ENCODE results near the gene WWC2.

The WWC2 gene

GRCh38 chr4:183139972-183140570 lies 41.0 kb downstream of the WWC2 start:
- H3K4me3 ChIP-seq (ENCODE audit: low read length), result no peak overlapping the region
- no peak for DNase-seq (ENCODE audit: low read depth)
- TF ChIP-seq CTCF (conservative IDR thresholded peaks at IDR 0.05; ENCODE audit: low read length), result no peak

- peak; percentile 97 for DNase-seq (ENCODE audit: low read depth)
- H3K4me3 ChIP-seq (ENCODE audit: low read length), result no peak overlapping the region
- TF ChIP-seq CTCF (conservative IDR thresholded peaks at IDR 0.05; ENCODE audit: low read length), result no peak
These were observed 41.9 kb downstream of the WWC2 start for GRCh38 chr4:183140911-183141320.

GRCh38 chr4:183141997-183142396 lies 42.9 kb downstream of the WWC2 start:
- no peak overlapping the region for H3K4me3 ChIP-seq (ENCODE audit: low read length)
- 0 out of 2 replicates have a peak, but pooled peaks have one; percentile 4 for TF ChIP-seq CTCF (conservative IDR thresholded peaks at IDR 0.05; ENCODE audit: low read length)
- no peak for DNase-seq (ENCODE audit: low read depth)

- DNase-seq (ENCODE audit: low read depth), result peak; percentile 97
- TF ChIP-seq CTCF (conservative IDR thresholded peaks at IDR 0.05; ENCODE audit: low read length), result no peak
These were observed 43.8 kb downstream of the WWC2 start for GRCh38 chr4:183142571-183143550.

GRCh38 chr4:183144787-183145186 lies 45.7 kb downstream of the WWC2 start:
- no peak for TF ChIP-seq CTCF (conservative IDR thresholded peaks at IDR 0.05; ENCODE audit: low read length)
- DNase-seq (ENCODE audit: low read depth), result no peak
- no peak overlapping the region for H3K4me3 ChIP-seq (ENCODE audit: low read length)

More at GRCh38 chr4:183142571-183143550, 43.8 kb downstream of the WWC2 start:
- no peak overlapping the region for H3K4me3 ChIP-seq (ENCODE audit: low read length)

GRCh38 chr4:183145773-183146172 lies 46.7 kb downstream of the WWC2 start:
- DNase-seq (ENCODE audit: low read depth), result no peak
- TF ChIP-seq CTCF (conservative IDR thresholded peaks at IDR 0.05; ENCODE audit: low read length), result no peak
- no peak overlapping the region for H3K4me3 ChIP-seq (ENCODE audit: low read length)
